NCI-H1930 (cell line): Measurements from ENCODE around the gene NDFIP2.
"Not testable (repeated sequence)": the region's sequence is repeated elsewhere in the genome, so short reads cannot be mapped to it uniquely, and the experiment has no call there.

Experiments
- DNase-seq, 2 experiments: peaks; one replicate each; lab custom pipeline; 2025; lab: John Stamatoyannopoulos, UW

Gene NDFIP2

DNA sequence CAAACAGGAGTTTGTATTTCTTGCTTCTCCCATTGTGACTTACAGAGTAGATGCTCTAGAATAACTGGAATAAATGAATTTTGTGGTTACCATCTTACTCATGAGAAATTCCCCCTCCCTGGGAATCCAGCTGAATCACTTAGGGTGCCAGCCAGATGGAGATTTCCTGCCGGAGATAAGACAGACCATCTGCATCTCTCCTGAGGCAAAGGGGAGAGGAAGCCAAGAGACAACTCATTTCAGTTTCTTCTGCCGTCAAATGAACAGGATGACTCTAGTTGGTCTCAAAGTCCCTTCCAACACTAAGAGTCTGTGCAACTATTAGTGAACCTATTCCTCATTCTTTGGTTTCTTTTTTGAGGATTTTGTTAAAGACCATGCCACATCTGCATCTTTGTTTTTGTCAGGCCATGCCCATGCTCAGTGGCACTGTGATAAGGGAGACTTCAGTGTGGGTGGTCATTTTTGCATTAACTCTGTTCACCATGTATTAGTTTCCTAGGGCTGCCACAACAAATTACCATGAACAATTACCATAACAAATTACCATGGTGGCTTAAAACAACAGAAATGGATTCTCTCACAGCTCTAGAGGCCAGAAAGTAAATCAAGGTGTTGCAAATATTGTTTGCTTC is 112.8 kb downstream of the NDFIP2 start:
- no peak for DNase-seq

DNA sequence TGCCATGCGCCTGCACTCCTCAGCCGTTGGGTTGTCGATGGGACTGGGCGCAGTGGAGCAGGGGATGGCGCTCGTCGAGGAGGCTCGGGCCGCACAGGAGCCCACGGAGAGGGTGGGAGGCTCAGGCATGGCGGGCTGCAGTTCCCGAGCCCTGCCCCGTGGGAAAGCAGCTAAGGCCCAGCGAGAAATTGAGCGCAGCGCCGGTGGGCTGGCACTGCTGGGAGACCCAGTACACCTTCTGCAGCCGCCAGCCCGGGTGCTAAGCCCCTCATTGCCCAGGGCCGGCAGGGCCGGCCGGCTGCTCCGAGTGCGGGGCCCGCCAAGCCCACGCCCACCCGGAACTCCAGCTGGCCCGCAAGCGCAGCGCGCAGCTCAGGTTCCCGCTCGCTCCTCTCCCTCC is 119.2 kb downstream of the NDFIP2 start:
- DNase-seq: not testable (repeated sequence)

GRCh38 chr13:79602936-79603335 is 122.0 kb downstream of the NDFIP2 start:
- no peak for DNase-seq

- no peak for DNase-seq
Observed at GRCh38 chr13:79604752-79605151, 123.8 kb downstream of the NDFIP2 start.
